ENCODE results near the gene ANKRD12.
"Not testable (repeated sequence)": the region's sequence is repeated elsewhere in the genome, so short reads cannot be mapped to it uniquely, and the experiment has no call there.

Gene ANKRD12

GRCh38 chr18:9147440-9148202 lies 11.0 kb downstream of the ANKRD12 start:
- peak in 2 of 5 experiments; percentile 41 to 65 for DNase-seq

DNA sequence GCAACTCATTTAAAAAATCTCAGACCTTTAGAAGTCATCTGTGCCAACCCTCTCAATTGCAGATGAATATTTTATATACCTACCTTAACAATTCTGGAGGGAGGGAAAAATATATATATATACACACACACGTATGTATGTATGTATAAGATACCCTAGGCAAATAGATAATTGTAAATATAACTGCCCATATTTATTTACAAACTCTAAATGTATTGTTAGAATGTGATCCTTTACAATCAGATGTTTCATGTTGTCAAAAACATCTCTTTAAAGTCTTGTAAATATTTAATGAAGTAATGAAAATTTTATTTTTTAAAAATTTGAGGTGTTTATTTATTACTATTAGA lies 11.6 kb downstream of the ANKRD12 start:
- no peak for DNase-seq

GRCh38 chr18:9150121-9150520 lies 13.5 kb downstream of the ANKRD12 start:
- no peak for DNase-seq

DNA sequence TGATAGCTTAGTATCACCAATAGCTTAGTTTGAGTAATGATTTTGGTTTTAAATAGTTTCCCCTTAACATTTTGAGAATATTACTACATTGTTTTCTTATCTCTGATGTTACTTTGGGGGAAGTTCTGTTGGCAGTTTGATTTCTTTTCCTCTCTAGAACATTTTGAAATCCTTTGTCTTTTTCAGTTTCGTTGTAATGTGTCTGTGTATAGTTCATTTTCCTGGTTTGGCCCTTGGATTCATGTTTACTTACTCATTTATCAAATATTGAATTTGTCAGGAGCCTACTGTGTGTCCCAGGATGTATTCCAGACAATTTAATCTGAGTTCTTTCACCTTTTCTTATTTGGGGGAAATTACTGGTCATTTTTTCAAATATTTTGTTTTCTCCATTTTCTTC lies 16.7 kb downstream of the ANKRD12 start:
- no peak for DNase-seq

GRCh38 chr18:9156604-9157249 lies 20.1 kb downstream of the ANKRD12 start:
- DNase-seq: no peak

- DNase-seq: peak in 1 of 5 experiments; percentile 49
Measured at GRCh38 chr18:9157806-9158205, 21.2 kb downstream of the ANKRD12 start.

GRCh38 chr18:9160014-9160413 lies 23.4 kb downstream of the ANKRD12 start:
- no peak for DNase-seq

- not testable (repeated sequence) for DNase-seq
Measured at GRCh38 chr18:9162663-9163062, 26.1 kb downstream of the ANKRD12 start.

GRCh38 chr18:9164149-9164548 lies 27.6 kb downstream of the ANKRD12 start:
- DNase-seq: not testable (repeated sequence)

- not testable (repeated sequence) for DNase-seq
Measured at GRCh38 chr18:9165883-9166282, 29.3 kb downstream of the ANKRD12 start.

DNA sequence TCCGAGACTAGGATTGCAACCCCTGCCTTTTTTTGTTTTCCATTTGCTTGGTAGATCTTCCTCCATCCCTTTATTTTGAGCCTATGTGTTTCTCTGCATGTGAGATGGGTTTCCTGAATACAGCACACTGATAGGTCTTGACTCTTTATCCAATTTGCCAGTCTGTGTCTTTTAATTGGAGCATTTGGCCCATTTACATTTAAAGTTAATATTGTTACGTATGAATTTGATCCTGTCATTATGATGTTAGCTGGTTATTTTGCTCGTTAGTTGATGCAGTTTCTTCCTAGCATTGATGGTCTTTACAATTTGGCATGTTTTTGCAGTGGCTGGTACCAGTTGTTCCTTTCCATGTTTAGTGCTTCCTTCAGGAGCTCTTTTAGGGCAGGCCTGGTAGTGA lies 32.9 kb downstream of the ANKRD12 start:
- DNase-seq: not testable (repeated sequence)

DNA sequence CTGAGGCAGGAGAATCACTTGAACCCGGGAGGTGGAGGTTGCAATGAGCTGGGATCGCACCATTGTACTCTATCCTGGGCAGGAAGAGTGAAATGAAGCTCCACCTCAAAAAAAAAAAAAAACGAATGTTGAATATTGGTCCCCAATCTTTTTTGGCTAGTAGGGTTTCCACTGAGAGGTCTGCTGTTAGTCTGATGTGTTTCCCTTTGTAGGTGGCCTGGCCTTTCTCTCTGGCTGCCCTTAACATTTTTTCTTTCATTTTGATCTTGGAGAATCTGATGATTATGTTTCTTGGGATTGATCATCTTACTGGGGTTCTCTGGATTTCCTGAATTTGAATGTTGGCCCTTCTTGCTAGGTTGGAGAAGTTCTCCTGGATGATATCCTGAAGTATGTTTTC lies 35.3 kb downstream of the ANKRD12 start:
- not testable (repeated sequence) for DNase-seq

- no peak for DNase-seq
Measured at GRCh38 chr18:9172506-9173127, 36.0 kb downstream of the ANKRD12 start.

GRCh38 chr18:9173770-9174233 lies 37.2 kb downstream of the ANKRD12 start:
- peak in 1 of 5 experiments; percentile 51 for DNase-seq

- no peak for DNase-seq
Measured at GRCh38 chr18:9174302-9174701, 37.7 kb downstream of the ANKRD12 start.

GRCh38 chr18:9175115-9175514 lies 38.5 kb downstream of the ANKRD12 start:
- no peak for DNase-seq

GRCh38 chr18:9177031-9177430 lies 40.5 kb downstream of the ANKRD12 start:
- no peak for DNase-seq

DNA sequence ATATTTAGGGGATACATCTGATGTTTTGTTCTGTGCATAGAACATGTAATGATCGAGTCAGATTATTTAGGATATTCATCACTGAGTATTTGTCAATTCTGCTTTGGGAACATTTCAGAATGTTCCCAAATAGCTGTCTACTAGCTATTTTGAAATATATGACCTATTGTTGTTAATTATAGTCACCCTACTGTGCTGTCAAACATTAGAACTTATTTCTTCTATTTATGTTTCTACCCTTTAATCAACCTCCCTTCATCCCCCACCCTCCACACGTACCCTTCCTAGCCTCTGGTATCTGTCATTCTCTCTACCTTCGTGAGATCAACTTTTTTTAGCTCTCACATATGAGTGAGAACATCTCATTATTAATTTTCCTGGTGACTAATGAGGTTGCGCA lies 40.9 kb downstream of the ANKRD12 start:
- no peak for DNase-seq

DNA sequence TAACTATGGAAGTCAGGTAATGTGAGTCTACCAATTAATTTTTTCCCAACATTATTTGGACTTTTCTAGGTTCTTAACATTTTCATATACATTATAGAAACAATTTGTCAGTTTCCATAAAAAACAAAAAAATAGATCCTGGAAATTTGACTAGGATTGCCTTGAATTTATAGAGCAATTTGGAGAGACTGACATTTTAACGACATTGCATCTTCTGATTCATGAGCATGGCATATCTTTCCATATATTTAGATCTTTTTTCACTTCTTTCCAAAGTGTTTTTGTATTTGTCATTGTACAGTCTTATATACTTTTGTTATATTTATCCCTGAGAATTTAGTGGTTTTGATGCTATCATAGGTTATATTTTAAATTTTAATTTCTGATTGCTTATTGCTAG lies 42.0 kb downstream of the ANKRD12 start:
- DNase-seq: no peak

GRCh38 chr18:9181275-9181674 lies 44.7 kb downstream of the ANKRD12 start:
- DNase-seq: no peak

GRCh38 chr18:9182852-9183399 lies 46.3 kb downstream of the ANKRD12 start:
- DNase-seq: no peak

GRCh38 chr18:9184998-9185613 lies 48.5 kb downstream of the ANKRD12 start:
- DNase-seq: no peak

Measured in T-helper 2 cell (primary cell).